Glutamatergic neuron (in vitro differentiated cells): ENCODE measurements around the gene MAML2. TPM values are rescaled to one million over a fixed set of nuclear protein-coding genes. Genes with fewer than 3 reads are reported as not detected.

Experiments
- DNase-seq: peaks from one replicate; pipeline ENCODE4 v3.0.0; 2022
- H3K27ac Mint-ChIP-seq: one replicate; pipeline ENCODE4 v1.8.0; 2020; ENCODE audit warnings: mild to moderate bottlenecking, mixed read lengths, inconsistent platforms; ENCODE audit not compliant: unreplicated experiment
- H3K27me3 Mint-ChIP-seq: one replicate; pipeline ENCODE4 v1.8.0; 2020; ENCODE audit warnings: mild to moderate bottlenecking, moderate library complexity, mixed read lengths, inconsistent platforms; ENCODE audit not compliant: unreplicated experiment
- H3K36me3 Mint-ChIP-seq: one replicate; pipeline ENCODE4 v1.8.0; 2020; ENCODE audit warnings: mild to moderate bottlenecking, mixed read lengths, inconsistent platforms; ENCODE audit not compliant: unreplicated experiment
- H3K4me1 Mint-ChIP-seq: one replicate; pipeline ENCODE4 v1.8.0; 2020; ENCODE audit warnings: mild to moderate bottlenecking, low read depth, mixed read lengths, inconsistent platforms; ENCODE audit not compliant: unreplicated experiment
- H3K4me3 Mint-ChIP-seq: one replicate; pipeline ENCODE4 v1.8.0; 2020; ENCODE audit warnings: mild to moderate bottlenecking, mixed read lengths, inconsistent platforms; ENCODE audit not compliant: unreplicated experiment
- H3K9me3 Mint-ChIP-seq: one replicate; pipeline ENCODE4 v1.8.0; 2020; ENCODE audit warnings: mild to moderate bottlenecking, moderate library complexity, mixed read lengths, inconsistent platforms; ENCODE audit not compliant: unreplicated experiment
- CTCF ChIP-seq: fragments of 200-600 bp; sonication (generic); IDR thresholded peaks from one replicate; pipeline ENCODE4 v1.5.0; 2021; ENCODE audit not compliant: partially characterized antibody, unreplicated experiment
- total RNA-seq: library from RNA; stranded (reverse); fragmentation: NEBNext Ultra II Directional; extraction: Animal tissue kit (Norgen Biotek cat#: 25700); gene quantifications from one replicate; pipeline ENCODE4 v1.2.1, GENCODE V29; 2021; ENCODE audit not compliant: unreplicated experiment

MAML2 gene
- total RNA-seq, 1 donor from 2014 or later: 2.1 TPM

- Mint-ChIP-seq H3K4me1 (peaks cover 5% of the 10 kb centered on the region), H3K36me3 (no peaks in the 10 kb centered on the region), H3K9me3 (no peaks in the 10 kb centered on the region), H3K27ac (no peak overlapping the region), H3K4me3 (no peak overlapping the region), H3K27me3 (no peaks in the 10 kb centered on the region)
- DNase-seq: no peak
- TF ChIP-seq CTCF: no peak
Observed at GRCh38 chr11:96049426-96049825, 293.6 kb downstream of the MAML2 start.

GRCh38 chr11:96045622-96046456 lies 297.2 kb downstream of the MAML2 start:
- Mint-ChIP-seq H3K9me3 (no peaks in the 10 kb centered on the region), H3K27ac (no peak overlapping the region), H3K36me3 (no peaks in the 10 kb centered on the region), H3K4me3 (no peak overlapping the region), H3K27me3 (no peaks in the 10 kb centered on the region), H3K4me1 (peaks cover 4% of the 10 kb centered on the region)
- DNase-seq: no peak
- no peak for TF ChIP-seq CTCF

GRCh38 chr11:96044747-96045146 lies 298.2 kb downstream of the MAML2 start:
- no peaks in the 10 kb centered on the region for H3K9me3 Mint-ChIP-seq
- no peak for DNase-seq
- no peaks in the 10 kb centered on the region for H3K36me3 Mint-ChIP-seq
- TF ChIP-seq CTCF: no peak
- H3K4me3 Mint-ChIP-seq: no peak overlapping the region
- no peak overlapping the region for H3K27ac Mint-ChIP-seq
- H3K4me1 Mint-ChIP-seq: peaks cover 4% of the 10 kb centered on the region
- no peaks in the 10 kb centered on the region for H3K27me3 Mint-ChIP-seq

- no peaks in the 10 kb centered on the region for H3K9me3 Mint-ChIP-seq
- DNase-seq: no peak
- no peak overlapping the region for H3K27ac Mint-ChIP-seq
- no peaks in the 10 kb centered on the region for H3K27me3 Mint-ChIP-seq
- no peak overlapping the region for H3K4me3 Mint-ChIP-seq
- peaks cover 4% of the 10 kb centered on the region for H3K4me1 Mint-ChIP-seq
- TF ChIP-seq CTCF: no peak
- H3K36me3 Mint-ChIP-seq: no peaks in the 10 kb centered on the region
Observed at GRCh38 chr11:96044311-96044710, 298.7 kb downstream of the MAML2 start.

- no peaks in the 10 kb centered on the region for H3K36me3 Mint-ChIP-seq
- no peak overlapping the region for H3K4me3 Mint-ChIP-seq
- no peak for DNase-seq
- H3K9me3 Mint-ChIP-seq: no peaks in the 10 kb centered on the region
- H3K27me3 Mint-ChIP-seq: no peaks in the 10 kb centered on the region
- peaks cover 4% of the 10 kb centered on the region for H3K4me1 Mint-ChIP-seq
- no peak for TF ChIP-seq CTCF
- no peak overlapping the region for H3K27ac Mint-ChIP-seq
Observed at GRCh38 chr11:96043291-96043690, 299.7 kb downstream of the MAML2 start.
